ENCODE data around the gene EPYC. TPM values are rescaled to one million over a fixed set of nuclear protein-coding genes. Genes with fewer than 3 reads are reported as not detected.

The EPYC gene
- not detected in 2 replicates for total RNA-seq
- polyA plus RNA-seq, result not detected in 2 replicates

- Histone ChIP-seq H3K9me3 (ENCODE audit: low read depth) (no peaks in the 10 kb centered on the region), H3K27ac (no peak within 1 kb of the TSS), H3K4me3 (no peak within 1 kb of the TSS), H3K36me3 (no peaks in the 10 kb centered on the region), H3K27me3 (no peaks in the 10 kb centered on the region), H3K4me1 (ENCODE audit: low read depth) (no peaks in the 10 kb centered on the region)
- no peak for DNase-seq (ENCODE audit: low read depth in 1 of 2, low spot score in 1 of 2)
- TF ChIP-seq CTCF (IDR thresholded peaks at IDR 0.05; ENCODE audit: low read depth, low read length), result no peak
Observed at GRCh38 chr12:91004872-91005271, at the start of gene EPYC. Gene EPYC (minus strand): TSS chr12:91004972. CDS start chr12:91002565, 2,407 bp downstream.

GRCh38 chr12:91053951-91054715, 49.4 kb upstream of the EPYC start:
- no peak overlapping the region for H3K4me3 ChIP-seq
- no peaks in the 10 kb centered on the region for H3K27me3 ChIP-seq
- H3K27ac ChIP-seq, result no peak overlapping the region
- DNase-seq (ENCODE audit: low read depth in 1 of 2, low spot score in 1 of 2), result peak in 1 of 2 donors; percentile 96
- no peaks in the 10 kb centered on the region for H3K4me1 ChIP-seq (ENCODE audit: low read depth)
- no peaks in the 10 kb centered on the region for H3K36me3 ChIP-seq
- no peaks in the 10 kb centered on the region for H3K9me3 ChIP-seq (ENCODE audit: low read depth)
- no peak for TF ChIP-seq CTCF (IDR thresholded peaks at IDR 0.05; ENCODE audit: low read depth, low read length)

GRCh38 chr12:91052026-91052425, 47.3 kb upstream of the EPYC start:
- no peak overlapping the region for H3K27ac ChIP-seq
- no peak for TF ChIP-seq CTCF (IDR thresholded peaks at IDR 0.05; ENCODE audit: low read depth, low read length)
- no peaks in the 10 kb centered on the region for H3K9me3 ChIP-seq (ENCODE audit: low read depth)
- no peaks in the 10 kb centered on the region for H3K4me1 ChIP-seq (ENCODE audit: low read depth)
- DNase-seq (ENCODE audit: low read depth in 1 of 2, low spot score in 1 of 2), result no peak
- H3K36me3 ChIP-seq, result no peaks in the 10 kb centered on the region
- H3K4me3 ChIP-seq, result no peak overlapping the region
- no peaks in the 10 kb centered on the region for H3K27me3 ChIP-seq

- Histone ChIP-seq H3K4me1 (ENCODE audit: low read depth) (no peaks in the 10 kb centered on the region), H3K27ac (no peak overlapping the region), H3K36me3 (no peaks in the 10 kb centered on the region), H3K4me3 (no peak overlapping the region), H3K27me3 (no peaks in the 10 kb centered on the region), H3K9me3 (ENCODE audit: low read depth) (no peaks in the 10 kb centered on the region)
- no peak for TF ChIP-seq CTCF (IDR thresholded peaks at IDR 0.05; ENCODE audit: low read depth, low read length)
- DNase-seq (ENCODE audit: low read depth in 1 of 2, low spot score in 1 of 2), result no peak
Observed at GRCh38 chr12:91044586-91044985, 39.8 kb upstream of the EPYC start.

- Histone ChIP-seq H3K9me3 (ENCODE audit: low read depth) (no peaks in the 10 kb centered on the region), H3K36me3 (no peaks in the 10 kb centered on the region), H3K4me1 (ENCODE audit: low read depth) (no peaks in the 10 kb centered on the region), H3K27ac (no peak overlapping the region), H3K27me3 (no peaks in the 10 kb centered on the region), H3K4me3 (no peak overlapping the region)
- TF ChIP-seq CTCF (IDR thresholded peaks at IDR 0.05; ENCODE audit: low read depth, low read length), result no peak
- DNase-seq (ENCODE audit: low read depth in 1 of 2, low spot score in 1 of 2), result peak in 1 of 2 donors; percentile 12
Observed at GRCh38 chr12:91043408-91043807, 38.6 kb upstream of the EPYC start.

Measured in cardiac muscle cell (in vitro differentiated cells and primary cell).